Parathyroid adenoma (tissue), 2 donors: Measurements from ENCODE around the gene DGKG.

Source experiments
- H2AFZ ChIP-seq: fragments of 300-600 bp; sonication (generic); one replicate; pipeline ENCODE4 v1.7.0; 2017; ENCODE audit warnings: antibody characterized with exemption, mild to moderate bottlenecking
- H3K27ac ChIP-seq: fragments of 300-600 bp; sonication (generic); one replicate; pipeline ENCODE4 v1.7.0; 2017
- H3K27me3 ChIP-seq: fragments of 300-600 bp; sonication (generic); one replicate; pipeline ENCODE4 v1.7.0; 2017; ENCODE audit warnings: low read length; ENCODE audit not compliant: control insufficient read depth, insufficient read depth
- H3K36me3 ChIP-seq: fragments of 300-600 bp; sonication (generic); one replicate; pipeline ENCODE4 v1.7.0; 2017; ENCODE audit warnings: low read length; ENCODE audit not compliant: control insufficient read depth, insufficient read depth
- H3K4me1 ChIP-seq: fragments of 300-600 bp; sonication (generic); one replicate; pipeline ENCODE4 v1.7.0; 2017; ENCODE audit warnings: control low read depth
- H3K4me2 ChIP-seq: fragments of 300-600 bp; sonication (generic); one replicate; pipeline ENCODE4 v1.7.0; 2017; ENCODE audit warnings: low read length
- H3K4me3 ChIP-seq: fragments of 300-600 bp; sonication (generic); one replicate; pipeline ENCODE4 v1.7.0; 2017; ENCODE audit warnings: low read depth, low read length
- H3K79me2 ChIP-seq: fragments of 300-600 bp; sonication (generic); one replicate; pipeline ENCODE4 v1.7.0; 2017; ENCODE audit warnings: control low read depth
- H3K9ac ChIP-seq: fragments of 300-600 bp; sonication (generic); one replicate; pipeline ENCODE4 v1.7.0; 2017; ENCODE audit warnings: mild to moderate bottlenecking
- H3K9me3 ChIP-seq: fragments of 300-600 bp; sonication (generic); one replicate; pipeline ENCODE4 v1.7.0; 2017; ENCODE audit warnings: low read length; ENCODE audit not compliant: control insufficient read depth
- CTCF ChIP-seq: fragments of 300-600 bp; sonication (generic); IDR thresholded peaks from one replicate; pipeline ENCODE4 v1.7.0; 2017; ENCODE audit warnings: antibody characterized with exemption, mild to moderate bottlenecking
- donor health status: primary hyperparathyroidism.

DGKG gene

GRCh38 chr3:186200726-186201125 lies 161.3 kb downstream of the DGKG start:
- Histone ChIP-seq H3K36me3 (no peaks in the 10 kb centered on the region), H3K79me2 (no peaks in the 10 kb centered on the region), H3K4me1 (no peaks in the 10 kb centered on the region), H3K4me2 (no peak overlapping the region), H3K27me3 (no peaks in the 10 kb centered on the region), H3K27ac (no peak overlapping the region), H3K4me3 (no peak overlapping the region), H2AFZ (no peak overlapping the region), H3K9ac (no peak overlapping the region), H3K9me3 (no peaks in the 10 kb centered on the region)
- TF ChIP-seq CTCF, result no peak

GRCh38 chr3:186198442-186198841 lies 163.6 kb downstream of the DGKG start:
- TF ChIP-seq CTCF, result no peak
- H3K9me3 ChIP-seq, result no peaks in the 10 kb centered on the region

DNA sequence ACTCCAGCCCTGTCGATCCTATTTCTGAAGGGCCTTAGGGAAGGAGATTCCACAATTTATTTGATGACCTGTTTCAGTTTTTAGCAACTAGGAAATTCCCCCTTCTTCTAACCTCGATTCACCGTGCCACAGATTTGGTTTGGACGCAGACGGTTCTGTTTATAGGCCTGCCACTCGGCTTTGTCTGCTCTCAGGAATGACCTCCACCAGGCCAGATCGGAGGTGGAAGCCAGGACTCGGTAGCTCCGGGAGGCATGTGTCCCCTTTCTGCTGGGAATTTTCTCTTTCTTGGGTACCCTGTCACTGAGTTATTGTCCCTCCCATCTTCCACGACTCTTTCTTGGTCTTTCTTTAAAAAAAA lies 167.6 kb downstream of the DGKG start:
- H2AFZ ChIP-seq, result peak overlapping the region; percentile 88
- no peak for TF ChIP-seq CTCF
- H3K4me3 ChIP-seq, result no peak overlapping the region
- no peak overlapping the region for H3K9ac ChIP-seq
- no peak overlapping the region for H3K27ac ChIP-seq
- H3K4me2 ChIP-seq, result no peak overlapping the region
- no peaks in the 10 kb centered on the region for H3K9me3 ChIP-seq
- no peaks in the 10 kb centered on the region for H3K27me3 ChIP-seq
- H3K36me3 ChIP-seq, result no peaks in the 10 kb centered on the region
- no peaks in the 10 kb centered on the region for H3K79me2 ChIP-seq
- no peaks in the 10 kb centered on the region for H3K4me1 ChIP-seq

More at GRCh38 chr3:186198442-186198841, 163.6 kb downstream of the DGKG start:
- Histone ChIP-seq H3K4me3 (no peak overlapping the region), H3K27ac (no peak overlapping the region), H3K9ac (no peak overlapping the region), H3K27me3 (no peaks in the 10 kb centered on the region), H3K36me3 (no peaks in the 10 kb centered on the region), H3K4me2 (no peak overlapping the region), H3K4me1 (no peaks in the 10 kb centered on the region), H3K79me2 (no peaks in the 10 kb centered on the region), H2AFZ (no peak overlapping the region)

GRCh38 chr3:186193534-186194450 lies 168.2 kb downstream of the DGKG start:
- Histone ChIP-seq H3K79me2 (no peaks in the 10 kb centered on the region), H3K36me3 (no peaks in the 10 kb centered on the region), H3K4me2 (no peak overlapping the region), H3K9ac (no peak overlapping the region), H2AFZ (peak overlapping the region; percentile 88), H3K4me3 (no peak overlapping the region), H3K9me3 (no peaks in the 10 kb centered on the region), H3K4me1 (no peaks in the 10 kb centered on the region), H3K27ac (no peak overlapping the region), H3K27me3 (no peaks in the 10 kb centered on the region)
- no peak for TF ChIP-seq CTCF

- Histone ChIP-seq H3K4me1 (no peaks in the 10 kb centered on the region), H3K36me3 (no peaks in the 10 kb centered on the region), H3K9ac (no peak overlapping the region), H3K27me3 (no peaks in the 10 kb centered on the region), H3K27ac (no peak overlapping the region), H3K4me3 (no peak overlapping the region), H3K79me2 (no peaks in the 10 kb centered on the region), H3K4me2 (no peak overlapping the region), H3K9me3 (no peaks in the 10 kb centered on the region), H2AFZ (no peak overlapping the region)
- TF ChIP-seq CTCF, result no peak
Observed at GRCh38 chr3:186192823-186193222, 169.2 kb downstream of the DGKG start.
